GM12878 (cell line): Measurements from ENCODE around the gene POU4F1. TPM values are rescaled to one million over a fixed set of nuclear protein-coding genes. Genes with fewer than 3 reads are reported as not detected.

Experiments used
- ATAC-seq: fragments of 200-7000 bp; cut with Tn5 transposase; 3 replicates; pipeline ENCODE4 v1.9.1; 2020; ENCODE audit warnings: mild to moderate bottlenecking, moderate library complexity
- BruUV-seq: library from RNA; stranded (reverse); fragments of 400-500 nt; replicated peaks from 2 replicates; lab custom pipeline; 2021; lab: Mats Ljungman, UMichigan
- CTCF ChIA-PET: fragments of 300-600 bp; sonication (Branson Sonifier 250); formaldehyde crosslinking; extraction: SDS; loops from one replicate; lab custom pipeline; 2021; ENCODE audit warnings: inconsistent platforms; lab: Yijun Ruan, JAX
- POLR2A ChIA-PET: fragments of 350-600 bp; formaldehyde crosslinking; extraction: SDS; loops from one replicate; lab custom pipeline; 2021; ENCODE audit warnings: inconsistent platforms; lab: Charles Lee
- RAD21 ChIA-PET: fragments of 300-600 bp; sonication (Branson Sonifier 250); formaldehyde crosslinking; loops from one replicate; lab custom pipeline; 2023; ENCODE audit warnings: antibody characterized with exemption; ENCODE audit not compliant: unreplicated experiment; lab: Charles Lee
- SMC1A ChIA-PET: fragments of 300-600 bp; sonication (Branson Sonifier 250); formaldehyde crosslinking; loops from one replicate; lab custom pipeline; 2023; ENCODE audit not compliant: unreplicated experiment, uncharacterized antibody; lab: Charles Lee
- DNase-seq: peaks from one replicate; pipeline ENCODE4 v3.0.0-alpha.2; 2011; ENCODE audit warnings: low read depth, low spot score
- FAIRE-seq: peaks from 3 replicates; lab custom pipeline; 2011; peaks lifted over from hg19 to GRCh38; lab: Jason Lieb, UNC
- H2AFZ ChIP-seq: 2 replicates; pipeline ENCODE4 v1.6.0; 2011; ENCODE audit warnings: low read depth, low read length, control low read depth; ENCODE audit not compliant: control insufficient read depth
- H3K27ac ChIP-seq: 2 replicates; pipeline ENCODE4 v1.5.1; 2011; ENCODE audit warnings: control low read depth; ENCODE audit not compliant: control insufficient read depth, insufficient read depth
- H3K27me3 ChIP-seq, 2 experiments: replicated peaks in 1 of 2; 2 replicates each; pipeline versions ENCODE4 v1.6.0 to v1.6.1; 2011; ENCODE audit warnings: low read length in 1 of 2; ENCODE audit not compliant: control insufficient read depth in 2 of 2, insufficient read depth in 2 of 2
- H3K36me3 ChIP-seq, 2 experiments: 2 replicates each; pipeline ENCODE4 v1.5.1; 2011; ENCODE audit warnings: low read length in 1 of 2; ENCODE audit not compliant: control insufficient read depth in 2 of 2, insufficient read depth in 2 of 2
- H3K4me1 ChIP-seq: 2 replicates; pipeline ENCODE4 v1.6.1; 2011; ENCODE audit warnings: mild to moderate bottlenecking, low read length, moderate library complexity, mixed read lengths; ENCODE audit not compliant: control insufficient read depth, insufficient read depth
- H3K4me2 ChIP-seq: 2 replicates; pipeline ENCODE4 v1.6.0; 2011; ENCODE audit warnings: control low read depth; ENCODE audit not compliant: control insufficient read depth, insufficient read depth
- H3K4me3 ChIP-seq: fragments of 200-600 bp; sonication (generic); 2 replicates; pipeline ENCODE4 v1.5.1; 2016
- H3K79me2 ChIP-seq: 2 replicates; pipeline ENCODE4 v1.6.0; 2011; ENCODE audit warnings: low read length; ENCODE audit not compliant: control insufficient read depth, insufficient read depth
- H3K9ac ChIP-seq: 2 replicates; pipeline ENCODE4 v1.8.0; 2011; ENCODE audit warnings: low read length, control low read depth, mixed read lengths; ENCODE audit not compliant: control insufficient read depth, insufficient read depth
- H3K9me3 ChIP-seq: replicated peaks from 3 replicates; pipeline ENCODE4 v1.5.1; 2011; ENCODE audit warnings: mild to moderate bottlenecking, low read length; ENCODE audit not compliant: control insufficient read depth, insufficient read depth
- H4K20me1 ChIP-seq: 2 replicates; pipeline ENCODE4 v1.6.0; 2011; ENCODE audit not compliant: control insufficient read depth, insufficient read depth
- HSF1 ChIP-seq: fragments of 150-350 bp; IDR thresholded peaks from 2 replicates; pipeline ENCODE4 v1.6.1; 2014; ENCODE audit warnings: mild to moderate bottlenecking, low read depth, low read length
- IKZF1 ChIP-seq: fragments of 450-650 bp; conservative IDR thresholded peaks from 2 replicates; pipeline ENCODE4 v1.6.1; 2017; ENCODE audit warnings: antibody characterized with exemption, mild to moderate bottlenecking
- NR2C1 ChIP-seq: fragments of 450-650 bp; IDR thresholded peaks from 2 replicates; pipeline ENCODE4 v1.6.1; 2017; ENCODE audit warnings: antibody characterized with exemption, mild to moderate bottlenecking, moderate library complexity
- PRDM15 ChIP-seq: fragments of 450-650 bp; formaldehyde crosslinking; IDR thresholded peaks from 2 replicates; pipeline ENCODE4 v1.4.0; 2020; ENCODE audit warnings: mild to moderate bottlenecking, moderate library complexity
- ZNF207 ChIP-seq: fragments of 450-650 bp; IDR thresholded peaks from 2 replicates; pipeline ENCODE4 v1.6.1; 2014; ENCODE audit warnings: antibody characterized with exemption, mild to moderate bottlenecking, borderline replicate concordance
- ZNF217 ChIP-seq: fragments of 450-650 bp; IDR thresholded peaks from 2 replicates; pipeline ENCODE4 v1.6.1; 2017; ENCODE audit warnings: antibody characterized with exemption, mild to moderate bottlenecking
- ZNF274 ChIP-seq: IDR thresholded peaks from one replicate; pipeline ENCODE4 v1.8.0; 2011; ENCODE audit not compliant: insufficient read length, insufficient read depth
- WGBS: methylation state at CpG from one replicate; pipeline ENCODE4 v1.1.6; 2016; ENCODE audit warnings: low lambda C conversion rate; ENCODE audit not compliant: insufficient replicate concordance, insufficient coverage; ENCODE audit errors: missing lambda C conversion rate; 5-methylcytosine and 5-hydroxymethylcytosine counted together
- in situ Hi-C: fragments of 300-500 bp; cut with MboI; formaldehyde crosslinking; loops from 9 replicates; pipeline ENCODE4 v1.14.3; 2018; ENCODE audit warnings: mixed read lengths
- intact Hi-C: fragments of 100-400 bp; cut with micrococcal nuclease; formaldehyde crosslinking; loops from one replicate; pipeline ENCODE4 v1.14.2; 2022; ENCODE audit not compliant: unreplicated experiment
- polyA plus RNA-seq, 11 experiments: library from polyadenylated mRNA; depleted of rRNA in 4 of 11; unstranded in 6 of 11; stranded (reverse) in 5 of 11; fragments of >200 nt; fragmentation: Nextera tagmentation in 4 of 11; fragmentation: Illumina TruSeq in 1 of 11; extraction: Ambion mirVana in 4 of 11; extraction: Trizol in 1 of 11; gene quantifications; 1 replicate in 1 of 11; 2 replicates in 10 of 11; pipeline versions ENCODE4 v1.2.1 to v1.2.3, GENCODE V29; 2011 to 2016; ENCODE audit warnings: inconsistent platforms in 2 of 11, missing spikeins in 2 of 11, low read depth in 1 of 11
- total RNA-seq, 4 experiments: library from RNA; depleted of rRNA in 3 of 4; stranded (reverse); fragments of >200 nt in 3 of 4; fragmentation: Illumina TruSeq in 1 of 4; extraction: Trizol in 1 of 4; gene quantifications; 2 replicates each; pipeline versions ENCODE4 v1.2.1 to v1.2.3, GENCODE V29; 2013 to 2021
- TF ChIP-seq, protein P1 (sequence below): IDR thresholded peaks from 2 replicates; pipeline ENCODE4 v1.6.1; 2012; ENCODE audit warnings: mild to moderate bottlenecking, low read depth, low read length
- TF ChIP-seq, protein P2 (sequence below): fragments of 450-650 bp; IDR thresholded peaks from 2 replicates; pipeline ENCODE4 v1.6.1; 2017; ENCODE audit warnings: mild to moderate bottlenecking, moderate library complexity
- TF ChIP-seq, protein P3 (sequence below): IDR thresholded peaks from 2 replicates; pipeline ENCODE4 v1.6.1; 2012; ENCODE audit warnings: low read depth, low read length, improper control_type of control experiment

The POU4F1 gene
- total and polyA plus RNA-seq, 10 of the 15 experiments (the other 5 are each of a cell fraction or from before 2014, with no cell fraction given), result 0.01 to 0.14 (median 0.02) TPM; not detected in 5

DNA sequence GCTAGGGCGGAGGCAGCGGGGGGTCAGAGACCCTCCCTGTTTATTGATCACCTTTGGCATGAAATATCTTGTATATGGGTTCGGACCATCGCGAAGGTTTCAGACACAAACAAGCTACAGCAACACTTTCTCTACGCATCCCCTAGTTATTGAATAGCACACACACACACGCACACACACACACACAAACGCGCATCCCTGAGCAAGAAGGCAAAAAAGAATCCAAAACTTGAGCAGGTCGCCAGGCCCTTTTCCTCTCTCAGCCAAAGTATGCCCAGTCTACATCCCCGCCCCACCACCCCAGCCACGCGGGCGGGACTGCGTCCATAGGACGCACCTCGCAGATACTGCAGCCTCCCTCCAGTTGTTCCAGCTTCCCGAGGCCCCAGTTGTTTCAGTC is 16.0 kb downstream of the POU4F1 start:
- WGBS, result 53% methylated on average over 18 of the region's 18 CpGs
- no peak overlapping the region for H3K9ac ChIP-seq
- no peaks in the 10 kb centered on the region for H3K36me3 ChIP-seq
- H3K27me3 ChIP-seq, result peaks cover 0 to 2% of the 10 kb centered on the region in 2 experiments; a peak in 2 of 4 replicates
- DNase-seq (no peak), ATAC-seq (no peak), FAIRE-seq (no peak)
- CTCF ChIA-PET, result interaction anchor here (2.1 kb wide), 1 partner anchor 347 kb away, joined by 5 read pairs; no protein-coding TSS in a partner anchor
- POLR2A ChIA-PET, result no interaction called here
- SMC1A ChIA-PET, result interaction anchor here (1.2 kb wide), 1 partner anchor 449 kb away, joined by 3 read pairs; no protein-coding TSS in a partner anchor
- H3K4me3 ChIP-seq, result no peak overlapping the region
- no peaks in the 10 kb centered on the region for H3K4me1 ChIP-seq
- BruUV-seq, result no TSS peak
- RAD21 ChIA-PET, result interaction anchor here (1.8 to 2.1 kb wide), 2 partner anchors 347 to 450 kb away, joined by 5 read pairs; no protein-coding TSS in a partner anchor
- H3K4me2 ChIP-seq, result no peak overlapping the region
- H2AFZ ChIP-seq, result no peak overlapping the region
- H4K20me1 ChIP-seq, result no peaks in the 10 kb centered on the region
- no peak overlapping the region for H3K27ac ChIP-seq
- no peaks in the 10 kb centered on the region for H3K79me2 ChIP-seq
- in situ Hi-C loops, result no loop called here
- intact Hi-C loops, result loop anchor here (10.0 kb wide), 1 partner anchor 453 kb away; no protein-coding TSS in a partner anchor
- H3K9me3 ChIP-seq, result no peaks in the 10 kb centered on the region
- TF ChIP-seq, protein P1, sequence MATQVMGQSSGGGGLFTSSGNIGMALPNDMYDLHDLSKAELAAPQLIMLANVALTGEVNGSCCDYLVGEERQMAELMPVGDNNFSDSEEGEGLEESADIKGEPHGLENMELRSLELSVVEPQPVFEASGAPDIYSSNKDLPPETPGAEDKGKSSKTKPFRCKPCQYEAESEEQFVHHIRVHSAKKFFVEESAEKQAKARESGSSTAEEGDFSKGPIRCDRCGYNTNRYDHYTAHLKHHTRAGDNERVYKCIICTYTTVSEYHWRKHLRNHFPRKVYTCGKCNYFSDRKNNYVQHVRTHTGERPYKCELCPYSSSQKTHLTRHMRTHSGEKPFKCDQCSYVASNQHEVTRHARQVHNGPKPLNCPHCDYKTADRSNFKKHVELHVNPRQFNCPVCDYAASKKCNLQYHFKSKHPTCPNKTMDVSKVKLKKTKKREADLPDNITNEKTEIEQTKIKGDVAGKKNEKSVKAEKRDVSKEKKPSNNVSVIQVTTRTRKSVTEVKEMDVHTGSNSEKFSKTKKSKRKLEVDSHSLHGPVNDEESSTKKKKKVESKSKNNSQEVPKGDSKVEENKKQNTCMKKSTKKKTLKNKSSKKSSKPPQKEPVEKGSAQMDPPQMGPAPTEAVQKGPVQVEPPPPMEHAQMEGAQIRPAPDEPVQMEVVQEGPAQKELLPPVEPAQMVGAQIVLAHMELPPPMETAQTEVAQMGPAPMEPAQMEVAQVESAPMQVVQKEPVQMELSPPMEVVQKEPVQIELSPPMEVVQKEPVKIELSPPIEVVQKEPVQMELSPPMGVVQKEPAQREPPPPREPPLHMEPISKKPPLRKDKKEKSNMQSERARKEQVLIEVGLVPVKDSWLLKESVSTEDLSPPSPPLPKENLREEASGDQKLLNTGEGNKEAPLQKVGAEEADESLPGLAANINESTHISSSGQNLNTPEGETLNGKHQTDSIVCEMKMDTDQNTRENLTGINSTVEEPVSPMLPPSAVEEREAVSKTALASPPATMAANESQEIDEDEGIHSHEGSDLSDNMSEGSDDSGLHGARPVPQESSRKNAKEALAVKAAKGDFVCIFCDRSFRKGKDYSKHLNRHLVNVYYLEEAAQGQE, result no peak
- no peak for TF ChIP-seq ZNF207
- no peak for TF ChIP-seq HSF1
- TF ChIP-seq ZNF274, result no peak
- TF ChIP-seq, protein P2, sequence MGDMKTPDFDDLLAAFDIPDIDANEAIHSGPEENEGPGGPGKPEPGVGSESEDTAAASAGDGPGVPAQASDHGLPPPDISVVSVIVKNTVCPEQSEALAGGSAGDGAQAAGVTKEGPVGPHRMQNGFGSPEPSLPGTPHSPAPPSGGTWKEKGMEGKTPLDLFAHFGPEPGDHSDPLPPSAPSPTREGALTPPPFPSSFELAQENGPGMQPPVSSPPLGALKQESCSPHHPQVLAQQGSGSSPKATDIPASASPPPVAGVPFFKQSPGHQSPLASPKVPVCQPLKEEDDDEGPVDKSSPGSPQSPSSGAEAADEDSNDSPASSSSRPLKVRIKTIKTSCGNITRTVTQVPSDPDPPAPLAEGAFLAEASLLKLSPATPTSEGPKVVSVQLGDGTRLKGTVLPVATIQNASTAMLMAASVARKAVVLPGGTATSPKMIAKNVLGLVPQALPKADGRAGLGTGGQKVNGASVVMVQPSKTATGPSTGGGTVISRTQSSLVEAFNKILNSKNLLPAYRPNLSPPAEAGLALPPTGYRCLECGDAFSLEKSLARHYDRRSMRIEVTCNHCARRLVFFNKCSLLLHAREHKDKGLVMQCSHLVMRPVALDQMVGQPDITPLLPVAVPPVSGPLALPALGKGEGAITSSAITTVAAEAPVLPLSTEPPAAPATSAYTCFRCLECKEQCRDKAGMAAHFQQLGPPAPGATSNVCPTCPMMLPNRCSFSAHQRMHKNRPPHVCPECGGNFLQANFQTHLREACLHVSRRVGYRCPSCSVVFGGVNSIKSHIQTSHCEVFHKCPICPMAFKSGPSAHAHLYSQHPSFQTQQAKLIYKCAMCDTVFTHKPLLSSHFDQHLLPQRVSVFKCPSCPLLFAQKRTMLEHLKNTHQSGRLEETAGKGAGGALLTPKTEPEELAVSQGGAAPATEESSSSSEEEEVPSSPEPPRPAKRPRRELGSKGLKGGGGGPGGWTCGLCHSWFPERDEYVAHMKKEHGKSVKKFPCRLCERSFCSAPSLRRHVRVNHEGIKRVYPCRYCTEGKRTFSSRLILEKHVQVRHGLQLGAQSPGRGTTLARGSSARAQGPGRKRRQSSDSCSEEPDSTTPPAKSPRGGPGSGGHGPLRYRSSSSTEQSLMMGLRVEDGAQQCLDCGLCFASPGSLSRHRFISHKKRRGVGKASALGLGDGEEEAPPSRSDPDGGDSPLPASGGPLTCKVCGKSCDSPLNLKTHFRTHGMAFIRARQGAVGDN, result no peak
- no peak for TF ChIP-seq NR2C1
- no peak for TF ChIP-seq IKZF1
- TF ChIP-seq, protein P3, sequence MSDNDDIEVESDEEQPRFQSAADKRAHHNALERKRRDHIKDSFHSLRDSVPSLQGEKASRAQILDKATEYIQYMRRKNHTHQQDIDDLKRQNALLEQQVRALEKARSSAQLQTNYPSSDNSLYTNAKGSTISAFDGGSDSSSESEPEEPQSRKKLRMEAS, result no peak
- TF ChIP-seq PRDM15 (CRISPR knock-in tag), result no peak
- no peak for TF ChIP-seq ZNF217
